HG02885 (cell line): ENCODE measurements around the gene DISC1.
"Not testable (repeated sequence)": the region's sequence is repeated elsewhere in the genome, so short reads cannot be mapped to it uniquely, and the experiment has no call there.

Source experiments
- ATAC-seq: cut with Tn5 transposase; IDR thresholded peaks from one replicate; pipeline ENCODE4 v1.9.1; 2021; ENCODE audit warnings: mild to moderate bottlenecking; ENCODE audit not compliant: unreplicated experiment, poor library complexity

The DISC1 gene

DNA sequence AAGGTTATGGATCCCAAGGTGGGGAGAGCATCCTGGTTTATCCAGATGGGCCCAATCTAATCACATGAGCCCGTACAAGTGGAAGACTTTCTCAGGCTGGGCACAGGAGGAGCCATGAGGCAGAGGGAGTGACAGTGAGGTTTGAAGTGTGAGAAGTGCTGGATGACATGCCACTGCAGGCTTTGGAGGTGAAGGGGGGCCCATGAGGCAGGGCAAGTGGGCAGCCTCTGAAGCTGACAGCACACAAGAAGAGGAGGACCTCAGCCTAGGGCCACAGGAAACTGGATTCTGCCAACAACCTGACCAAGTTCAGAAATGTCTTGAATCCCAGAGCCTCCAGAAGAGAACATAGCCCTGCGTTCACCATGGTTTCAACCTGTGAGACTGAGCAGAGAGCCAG is 311.6 kb downstream of the DISC1 start:
- no peak for ATAC-seq

- ATAC-seq: no peak
Measured at GRCh38 chr1:231938711-231939110, 312.1 kb downstream of the DISC1 start.

DNA sequence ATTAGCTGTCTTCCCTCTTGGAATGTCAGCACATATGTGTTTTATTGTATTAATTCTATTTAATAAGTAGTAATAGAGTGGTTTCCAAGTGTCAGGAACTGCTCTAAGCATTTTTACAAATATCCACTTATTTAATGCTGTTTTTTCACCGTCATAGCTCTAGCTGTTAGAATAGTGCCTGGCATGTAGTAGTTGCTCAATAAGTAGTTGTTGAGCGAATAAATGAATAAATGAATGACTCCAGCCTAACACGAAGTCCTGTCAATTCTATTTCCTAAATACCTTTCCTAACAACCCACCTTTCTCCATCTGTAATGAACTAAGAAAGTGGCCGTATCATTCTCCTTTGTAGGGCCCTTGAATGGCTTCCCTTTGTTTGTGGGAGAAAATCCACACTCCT is 312.5 kb downstream of the DISC1 start:
- no peak for ATAC-seq

DNA sequence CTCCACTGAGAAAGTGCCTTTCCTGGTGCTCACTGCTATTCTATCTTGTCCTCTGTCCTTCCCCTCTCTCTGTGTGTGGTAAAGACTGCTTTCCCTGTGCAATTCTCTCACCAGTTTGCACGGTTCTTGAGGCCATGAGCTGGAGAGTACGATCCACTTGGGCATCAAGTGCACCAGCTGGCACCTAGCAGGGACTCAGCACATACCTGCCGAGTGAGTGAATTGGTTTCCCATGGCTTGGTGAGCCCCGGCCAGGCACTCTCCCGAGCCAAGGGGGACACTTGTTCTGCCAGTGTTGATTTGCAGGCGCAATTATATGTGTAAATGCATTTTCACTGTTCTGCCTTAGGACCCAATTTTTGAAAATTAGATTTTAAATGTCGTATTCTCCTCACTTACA is 313.5 kb downstream of the DISC1 start:
- no peak for ATAC-seq

DNA sequence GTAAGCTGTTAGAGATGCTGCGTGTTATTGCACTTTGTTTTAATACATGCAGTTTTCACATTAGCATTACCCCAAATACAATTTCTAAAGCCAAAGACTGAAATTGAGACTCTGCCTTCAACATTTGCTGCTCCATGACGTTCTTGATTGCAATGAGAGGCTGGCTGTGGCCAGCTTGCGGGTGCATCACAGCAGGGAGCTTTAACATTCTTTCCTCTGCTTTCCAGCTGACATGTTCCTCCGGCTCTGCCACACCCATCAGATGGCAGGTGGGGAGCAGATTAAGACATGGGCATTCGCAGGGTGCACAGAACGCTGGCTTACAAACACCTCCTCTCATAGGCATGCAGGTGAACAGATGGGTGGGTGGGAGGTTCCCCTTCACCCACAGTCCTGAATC is 314.1 kb downstream of the DISC1 start:
- ATAC-seq: no peak

DNA sequence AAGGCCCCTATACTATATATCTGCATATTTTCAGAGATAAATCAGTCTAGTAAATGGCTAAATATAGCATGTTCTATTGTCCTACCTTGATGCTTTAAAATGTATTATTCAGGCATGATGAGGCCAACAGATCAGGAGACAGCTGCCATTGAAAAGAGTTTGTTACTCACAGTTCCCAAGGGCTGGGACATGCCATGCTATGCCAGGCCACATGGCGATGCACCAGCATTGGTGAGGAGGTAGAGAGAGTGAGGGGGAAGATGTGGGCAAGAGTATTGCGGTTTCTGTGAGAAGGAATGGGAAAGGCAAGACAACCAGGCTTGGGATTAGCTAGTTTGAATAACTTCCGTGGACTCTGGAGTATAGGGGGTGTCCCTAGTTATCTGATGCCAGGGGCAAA is 316.5 kb downstream of the DISC1 start:
- ATAC-seq: no peak

GRCh38 chr1:231948102-231948501 is 321.5 kb downstream of the DISC1 start:
- not testable (repeated sequence) for ATAC-seq

DNA sequence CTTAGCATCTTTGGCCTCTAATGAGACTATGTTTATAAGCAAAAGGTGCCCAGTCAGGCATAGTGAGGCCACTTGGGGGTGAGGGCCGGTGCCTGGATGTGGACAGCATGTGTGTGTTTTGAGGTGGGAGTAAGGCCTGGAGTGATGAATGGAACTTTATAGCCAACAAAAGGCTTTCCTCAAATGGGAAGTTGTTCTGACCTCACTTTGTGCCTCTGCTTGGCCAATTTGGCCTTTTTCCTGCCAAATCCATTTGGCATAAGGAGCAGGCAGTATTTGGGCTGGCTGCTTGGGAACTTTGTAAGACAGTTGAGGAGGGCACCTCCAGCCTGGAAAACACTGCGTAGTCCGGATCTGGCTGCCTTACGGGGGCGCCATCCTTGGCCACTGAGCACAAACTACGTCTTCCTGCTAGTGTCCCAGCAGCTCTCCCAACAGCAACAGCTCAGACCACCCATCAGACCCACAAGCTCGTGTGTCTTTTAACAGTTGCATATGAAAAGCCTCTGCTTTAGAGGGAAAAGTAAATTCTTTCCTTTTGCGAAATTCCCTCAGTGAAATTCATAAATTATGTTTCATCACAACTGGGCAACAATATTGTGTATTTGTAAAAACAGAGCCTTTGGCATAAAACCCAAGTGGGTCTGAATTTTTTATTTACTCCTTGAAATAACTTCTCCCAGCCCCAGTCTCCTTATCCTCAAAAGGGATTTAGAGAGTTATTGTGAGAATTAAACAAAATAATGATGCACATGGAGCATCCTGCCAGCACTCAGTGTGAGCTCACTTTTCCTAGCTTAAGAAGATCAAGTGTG is 322.9 kb downstream of the DISC1 start:
- ATAC-seq: no peak

- no peak for ATAC-seq
Measured at GRCh38 chr1:231950331-231951128, 323.9 kb downstream of the DISC1 start.

DNA sequence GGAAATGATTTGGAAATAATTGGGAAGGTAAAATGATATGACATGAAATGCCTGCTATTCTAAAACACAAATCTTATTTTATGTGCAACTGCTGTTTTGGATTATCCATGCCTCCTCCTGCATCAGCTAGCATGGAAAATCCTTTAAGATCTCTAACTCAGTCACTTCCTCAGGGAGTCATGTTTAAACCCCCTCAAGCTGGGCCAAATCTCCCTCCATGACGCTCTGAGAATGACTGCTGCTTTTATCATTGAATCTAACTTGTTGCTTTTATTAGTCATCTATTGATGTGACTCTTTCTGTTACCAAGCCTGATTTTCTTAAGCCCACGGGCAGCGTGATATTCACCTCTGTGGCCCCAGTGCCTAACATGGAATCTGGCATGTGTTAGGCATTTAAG is 324.8 kb downstream of the DISC1 start:
- ATAC-seq: no peak

- ATAC-seq: no peak
Measured at GRCh38 chr1:231952154-231952553, 325.6 kb downstream of the DISC1 start.

DNA sequence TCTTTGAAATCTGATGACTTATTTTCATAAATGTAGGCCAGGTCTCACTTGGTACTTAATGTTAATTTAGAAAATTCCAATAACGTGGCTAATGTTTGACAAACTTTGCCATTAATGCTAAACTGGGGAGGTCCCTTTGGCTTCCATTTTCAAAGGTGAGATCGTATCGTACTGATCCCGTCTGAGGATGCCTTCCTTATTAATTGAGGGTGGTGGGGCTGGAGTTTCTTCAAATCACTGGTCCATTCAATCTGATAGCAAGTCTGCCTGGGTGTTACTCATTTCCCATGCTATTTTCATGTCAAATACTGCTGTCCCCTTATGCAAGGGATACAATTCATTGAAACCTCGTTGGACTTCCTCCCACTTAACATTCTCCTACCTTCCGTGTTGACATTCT is 327.1 kb downstream of the DISC1 start:
- no peak for ATAC-seq

- ATAC-seq: no peak
Measured at GRCh38 chr1:231954751-231955150, 328.2 kb downstream of the DISC1 start.

- no peak for ATAC-seq
Measured at GRCh38 chr1:231957359-231957758, 330.8 kb downstream of the DISC1 start.

GRCh38 chr1:231958448-231958847 is 331.9 kb downstream of the DISC1 start:
- ATAC-seq: no peak

GRCh38 chr1:231959225-231959884 is 332.8 kb downstream of the DISC1 start:
- no peak for ATAC-seq

- not testable (repeated sequence) for ATAC-seq
Measured at GRCh38 chr1:231961801-231962200, 335.2 kb downstream of the DISC1 start.

DNA sequence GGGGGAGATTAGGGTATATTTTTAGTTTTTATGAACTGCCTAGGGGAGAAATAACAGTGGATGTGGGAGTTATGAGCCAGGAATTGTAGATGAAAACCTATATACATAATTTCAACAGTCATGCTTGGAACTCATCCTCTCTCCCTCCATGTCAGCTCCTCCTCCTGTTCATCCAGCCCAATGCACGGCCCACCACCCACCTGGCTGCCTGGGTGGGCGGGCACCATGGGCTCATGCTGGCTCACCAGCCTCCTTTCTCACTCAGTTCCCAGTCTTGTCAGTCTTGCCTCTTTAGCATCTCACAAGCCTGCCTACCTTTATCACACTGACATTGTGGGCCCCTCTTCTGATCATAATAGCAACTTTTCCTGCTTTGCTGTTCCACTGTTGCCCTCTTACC is 336.0 kb downstream of the DISC1 start:
- no peak for ATAC-seq

DNA sequence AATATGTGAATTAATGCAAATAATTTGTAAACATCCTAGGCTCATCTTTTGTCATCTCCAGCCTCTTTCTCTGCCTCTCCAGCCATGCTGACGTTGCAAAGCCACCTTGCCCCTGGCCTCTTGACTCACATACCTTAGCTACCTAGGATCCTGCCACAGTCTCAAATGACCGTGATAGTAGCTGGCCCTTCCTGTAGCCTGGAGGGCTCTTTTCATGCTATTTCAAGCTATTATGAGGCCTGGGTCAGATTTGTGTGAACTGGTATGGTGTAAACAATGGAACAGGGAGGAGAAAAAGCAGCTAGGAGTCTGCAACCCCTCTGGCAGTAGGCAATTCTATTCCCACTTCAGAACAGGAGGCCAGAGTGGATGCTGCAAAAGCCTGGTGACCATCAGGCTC is 337.7 kb downstream of the DISC1 start:
- no peak for ATAC-seq

GRCh38 chr1:231964961-231965360 is 338.4 kb downstream of the DISC1 start:
- no peak for ATAC-seq

GRCh38 chr1:231965615-231966014 is 339.0 kb downstream of the DISC1 start:
- ATAC-seq: no peak
